Measurements from ENCODE around the gene GDPD3. TPM values are rescaled to one million over a fixed set of nuclear protein-coding genes. Genes with fewer than 3 reads are reported as not detected.

Gene GDPD3
- total RNA-seq, 1 donor: 0.31 TPM

DNA sequence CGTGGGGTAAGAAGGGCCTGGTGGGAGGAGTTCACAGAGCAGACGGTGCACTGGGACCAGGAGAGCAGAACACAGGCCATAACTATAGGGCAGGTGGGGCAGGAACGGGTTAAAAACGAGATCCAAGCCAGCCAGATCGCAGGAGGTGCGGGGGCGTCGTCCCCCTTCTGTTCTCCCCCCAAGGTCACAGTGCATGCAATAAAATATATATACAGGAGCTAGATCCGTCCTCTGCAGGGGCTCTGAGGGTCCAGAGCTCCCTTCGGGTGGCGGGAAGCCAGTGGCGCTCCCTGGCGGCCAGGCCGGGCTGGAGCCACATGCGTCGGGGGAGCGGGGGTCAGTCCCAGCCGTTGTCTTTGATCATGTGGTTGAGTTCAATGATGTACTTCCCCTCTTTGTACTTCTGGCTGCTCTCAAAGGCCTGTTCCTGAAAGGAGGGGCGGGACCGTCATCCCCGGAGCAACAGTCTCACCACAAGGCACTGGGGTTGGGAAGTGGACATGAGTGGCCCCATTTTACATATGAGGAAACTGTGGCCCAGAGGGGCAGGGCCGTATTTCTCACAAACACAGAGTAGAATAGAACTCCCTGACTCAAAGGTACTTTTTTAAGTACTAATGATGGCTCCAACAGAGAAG is 20.8 kb downstream of the GDPD3 start:
- Histone ChIP-seq H3K27me3 (ENCODE audit: insufficient read depth, low read length) (no peaks in the 10 kb centered on the region), H3K4me1 (ENCODE audit: insufficient read depth, low read length) (peaks cover 79% of the 10 kb centered on the region), H3K4me3 (ENCODE audit: low read length) (peak overlapping the region; percentile 37), H3K9me3 (ENCODE audit: low read depth, low read length) (peaks cover 9% of the 10 kb centered on the region)

DNA sequence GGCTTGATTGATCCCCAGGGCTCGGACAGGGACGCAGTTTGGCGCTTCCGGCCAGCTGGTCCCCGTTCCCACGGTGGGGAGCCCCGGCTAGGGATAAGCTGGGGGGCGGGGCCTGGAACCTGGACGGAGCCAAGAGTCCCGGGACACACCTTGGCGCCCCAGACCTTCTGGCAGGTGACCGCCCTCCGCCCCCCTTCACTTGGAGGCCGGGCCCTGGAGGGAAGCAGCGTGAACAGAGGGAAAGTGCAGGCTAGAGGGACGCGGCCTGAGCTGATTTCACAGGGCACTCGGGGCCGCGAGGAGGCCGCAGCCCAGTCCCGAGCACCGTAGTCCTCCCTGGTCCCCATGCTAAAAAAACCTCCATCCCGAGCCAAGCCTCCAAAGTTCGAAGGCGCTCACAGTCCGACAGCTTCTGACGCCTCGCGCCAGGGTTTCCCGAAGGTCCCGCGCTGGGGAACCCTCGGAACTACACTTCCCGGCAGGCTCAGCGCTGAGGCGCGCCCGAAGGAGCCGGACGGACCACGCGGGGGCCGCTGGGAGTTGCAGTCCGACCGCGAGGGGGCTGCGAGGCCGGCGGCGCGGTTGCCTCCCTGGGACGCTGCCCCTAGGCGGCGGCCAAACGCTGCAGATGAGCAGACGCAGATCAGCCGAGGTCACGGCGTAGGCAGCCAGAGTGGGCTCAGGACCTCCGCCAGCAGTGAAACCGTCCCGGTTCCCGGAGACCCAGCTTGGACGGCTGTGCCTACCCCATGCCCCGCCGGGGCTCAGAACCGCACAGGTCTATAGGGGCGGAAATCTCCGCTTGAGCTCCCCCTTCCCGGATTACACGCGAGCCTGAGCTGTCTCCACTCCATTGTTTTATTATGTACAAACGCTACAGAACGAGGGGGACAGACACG is 21.6 kb downstream of the GDPD3 start, which contains the start of gene TBX6:
Gene TBX6 (minus strand): TSS at position 451 of the 899 bp plus-strand sequence. CDS start 731 bp downstream, outside the sequence.
- no peaks in the 10 kb centered on the region for H3K27me3 ChIP-seq (ENCODE audit: insufficient read depth, low read length)
- peak within 1 kb of the TSS; percentile 37 for H3K4me3 ChIP-seq (ENCODE audit: low read length)
- peaks cover 2% of the 10 kb centered on the region for H3K9me3 ChIP-seq (ENCODE audit: low read depth, low read length)
- H3K4me1 ChIP-seq (ENCODE audit: insufficient read depth, low read length): peaks cover 86% of the 10 kb centered on the region

DNA sequence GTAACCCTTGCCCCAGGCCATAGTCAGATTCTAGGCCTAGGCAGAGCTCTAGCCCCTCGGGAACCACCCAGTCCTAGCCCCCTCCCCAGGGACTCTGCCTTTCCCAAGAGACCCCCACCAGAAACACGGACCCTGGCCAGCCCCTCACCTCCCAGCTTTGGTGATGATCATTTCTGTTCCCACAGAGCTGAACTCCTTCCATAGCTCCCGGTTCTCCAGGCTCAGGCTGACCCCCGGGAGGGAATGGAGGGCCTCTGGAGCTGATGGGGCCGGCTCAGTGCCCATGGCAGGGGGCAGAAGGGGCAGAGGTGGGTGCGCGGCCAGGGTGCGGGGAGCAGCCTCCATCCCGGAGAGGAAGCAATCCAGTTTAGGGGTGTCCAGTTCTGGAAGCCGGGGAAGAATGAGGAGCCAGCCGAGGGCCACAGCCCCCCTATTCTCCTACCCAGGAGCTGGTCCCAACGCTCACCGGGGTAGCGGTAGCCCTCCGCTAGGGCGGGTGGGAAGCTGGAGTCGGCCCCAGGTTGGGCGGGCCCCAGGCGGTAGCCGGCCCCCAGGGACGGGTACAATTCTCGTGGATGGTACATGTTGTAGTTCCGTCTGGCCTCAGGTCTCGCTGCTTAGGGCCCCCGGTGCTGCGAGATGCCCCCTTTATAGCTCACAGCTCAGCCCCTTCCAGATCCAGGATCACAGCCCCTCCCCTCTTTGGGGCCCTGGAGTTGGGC is 22.6 kb downstream of the GDPD3 start:
- H3K4me1 ChIP-seq (ENCODE audit: insufficient read depth, low read length): peaks cover 89% of the 10 kb centered on the region
- no peaks in the 10 kb centered on the region for H3K9me3 ChIP-seq (ENCODE audit: low read depth, low read length)
- H3K27me3 ChIP-seq (ENCODE audit: insufficient read depth, low read length): no peaks in the 10 kb centered on the region
- H3K4me3 ChIP-seq (ENCODE audit: low read length): no peak overlapping the region

DNA sequence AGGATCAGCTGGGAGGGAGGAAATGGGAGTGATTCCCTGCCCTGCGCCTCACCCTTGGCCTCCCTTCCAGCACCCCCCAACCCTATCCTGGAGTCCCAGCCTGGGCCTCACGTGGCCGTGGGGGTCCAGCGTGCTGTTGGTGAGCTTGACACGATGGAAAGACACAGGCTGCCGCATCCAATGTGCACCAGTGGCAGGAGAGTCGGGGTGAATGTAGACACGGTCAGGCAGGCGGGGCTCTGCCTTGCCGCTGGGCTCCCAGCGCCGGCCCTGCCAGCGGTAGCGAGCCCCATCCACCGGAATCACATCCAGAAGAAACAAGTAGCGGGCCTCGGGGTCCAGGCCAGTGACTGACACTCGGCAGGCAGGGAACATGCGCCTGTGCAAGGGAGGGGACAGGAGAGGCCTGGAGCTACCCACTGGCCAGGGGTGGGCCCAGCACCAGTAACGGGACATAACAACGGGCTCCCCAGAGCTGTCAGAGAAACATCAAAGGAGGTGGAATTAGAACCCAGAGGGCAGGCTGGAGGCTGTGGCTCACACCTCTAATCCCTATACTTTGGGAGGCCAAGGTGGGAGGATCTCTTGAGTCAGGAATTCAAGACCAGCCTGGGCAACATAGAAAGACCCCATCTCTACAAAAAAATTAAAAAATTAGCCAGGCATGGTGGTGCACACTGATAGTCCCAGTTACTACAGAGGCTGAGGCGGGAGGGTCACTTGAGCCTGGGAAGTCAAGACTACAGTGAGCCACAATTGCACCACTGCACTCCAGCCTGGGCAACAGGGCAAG is 24.3 kb downstream of the GDPD3 start:
- Histone ChIP-seq H3K9me3 (ENCODE audit: low read depth, low read length) (no peaks in the 10 kb centered on the region), H3K27me3 (ENCODE audit: insufficient read depth, low read length) (no peaks in the 10 kb centered on the region), H3K4me3 (ENCODE audit: low read length) (no peak overlapping the region), H3K4me1 (ENCODE audit: insufficient read depth, low read length) (peaks cover 73% of the 10 kb centered on the region)

DNA sequence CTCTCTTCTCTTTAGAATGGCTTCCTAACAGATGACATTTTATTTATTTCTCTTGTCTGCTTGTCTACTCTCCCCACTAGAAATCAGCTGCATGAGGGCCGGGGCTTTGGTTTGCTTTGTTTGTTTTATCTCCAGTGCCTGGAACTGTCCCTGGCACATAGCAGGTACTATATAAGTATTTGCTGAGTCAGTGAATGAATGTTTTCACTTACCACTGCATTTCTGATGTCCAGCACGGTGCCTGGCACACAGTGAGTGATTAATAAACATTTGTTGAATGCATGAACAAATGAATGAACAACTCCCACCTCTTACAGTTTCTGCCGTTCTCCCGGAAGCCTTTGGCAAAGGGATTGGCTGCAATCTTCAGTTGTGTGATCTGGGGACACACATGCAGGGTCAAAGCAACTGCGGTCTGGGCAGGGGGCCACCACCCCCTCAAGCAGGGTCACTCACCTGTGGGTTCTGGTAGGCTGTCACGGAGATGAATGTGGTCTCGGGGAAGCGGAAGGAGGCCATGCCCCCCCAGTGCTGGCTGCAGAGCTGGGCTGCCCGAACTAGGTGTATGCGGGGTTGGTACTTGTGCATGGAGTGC is 25.0 kb downstream of the GDPD3 start:
- Histone ChIP-seq H3K9me3 (ENCODE audit: low read depth, low read length) (no peaks in the 10 kb centered on the region), H3K27me3 (ENCODE audit: insufficient read depth, low read length) (no peaks in the 10 kb centered on the region), H3K4me3 (ENCODE audit: low read length) (no peak overlapping the region), H3K4me1 (ENCODE audit: insufficient read depth, low read length) (peaks cover 66% of the 10 kb centered on the region)

DNA sequence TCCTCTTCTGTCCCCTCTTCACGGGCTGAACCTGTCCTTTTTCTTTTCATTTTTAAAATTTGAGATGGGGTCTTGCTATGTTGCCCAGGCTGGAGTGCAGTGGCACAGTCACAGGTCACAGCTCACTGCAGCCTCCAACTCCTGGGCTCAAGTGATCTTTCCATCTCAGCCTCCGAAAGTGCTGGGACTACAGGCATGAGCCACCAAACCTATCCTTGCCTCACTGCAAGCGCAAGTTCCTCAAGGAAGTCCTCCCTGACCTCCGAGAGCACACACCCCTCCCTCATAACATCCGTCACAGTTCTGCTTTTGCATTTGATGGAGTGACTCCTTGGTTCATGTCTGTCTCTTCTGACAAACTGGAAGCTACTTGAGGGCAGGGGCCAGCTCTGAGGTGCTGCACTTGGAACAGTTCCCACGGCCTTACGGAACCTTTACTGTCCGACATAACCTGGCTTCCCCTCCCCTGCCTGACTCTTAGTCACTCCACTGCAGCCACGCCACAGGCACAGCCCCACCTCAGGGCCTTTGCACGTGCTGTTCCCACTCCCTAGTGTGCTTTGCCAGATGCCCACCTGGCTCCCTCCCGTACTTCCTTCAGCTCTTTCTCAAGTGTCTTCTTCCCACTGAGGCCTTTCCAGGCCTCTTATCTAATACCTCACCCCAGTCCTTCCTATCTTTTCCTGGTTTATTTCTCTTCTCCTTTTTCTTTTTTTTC is 26.0 kb downstream of the GDPD3 start:
- no peak overlapping the region for H3K4me3 ChIP-seq (ENCODE audit: low read length)
- peaks cover 56% of the 10 kb centered on the region for H3K4me1 ChIP-seq (ENCODE audit: insufficient read depth, low read length)
- no peaks in the 10 kb centered on the region for H3K27me3 ChIP-seq (ENCODE audit: insufficient read depth, low read length)
- H3K9me3 ChIP-seq (ENCODE audit: low read depth, low read length): no peaks in the 10 kb centered on the region

DNA sequence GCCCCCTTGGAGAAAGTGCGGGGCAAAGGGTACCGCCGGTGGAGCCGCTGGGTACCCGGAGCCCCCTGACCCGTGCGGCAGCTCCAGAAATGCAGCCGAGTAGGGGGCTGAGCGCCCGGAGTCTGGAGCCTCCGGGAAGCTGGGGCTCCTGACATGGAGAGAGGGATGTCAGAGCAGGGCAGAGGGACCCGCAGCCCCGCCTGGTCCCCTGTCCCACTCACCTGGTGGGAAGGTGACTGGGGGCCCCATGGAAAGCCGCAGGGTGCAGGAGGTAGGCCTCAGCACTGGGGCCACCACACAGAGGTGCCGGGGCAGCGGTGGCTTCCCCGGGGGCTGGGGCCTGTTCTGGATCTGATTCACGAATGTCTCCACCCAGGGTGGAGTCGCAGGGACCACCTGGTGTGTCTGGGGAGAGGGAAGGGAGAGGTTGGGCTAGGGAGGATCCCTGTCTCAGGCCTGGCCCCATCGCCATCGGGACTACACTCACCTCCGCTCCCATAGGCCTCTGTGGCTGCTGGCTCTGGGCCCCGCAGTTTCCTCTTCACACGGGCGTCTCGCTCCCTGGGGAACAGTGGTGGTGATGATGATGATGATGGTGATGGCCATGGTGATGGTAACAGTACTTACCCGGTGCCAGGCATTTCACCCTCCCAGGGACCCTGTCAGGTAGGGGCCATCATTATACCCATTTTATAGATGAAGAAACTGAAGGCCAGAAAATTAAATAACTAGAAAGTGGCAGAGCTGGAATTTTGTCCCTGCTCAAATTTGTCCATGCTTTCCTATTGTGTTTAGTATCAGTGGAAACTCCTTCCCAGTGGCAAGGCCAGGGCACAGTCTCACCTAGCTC is 26.8 kb downstream of the GDPD3 start:
- H3K4me1 ChIP-seq (ENCODE audit: insufficient read depth, low read length): peaks cover 50% of the 10 kb centered on the region
- no peaks in the 10 kb centered on the region for H3K27me3 ChIP-seq (ENCODE audit: insufficient read depth, low read length)
- no peak overlapping the region for H3K4me3 ChIP-seq (ENCODE audit: low read length)
- H3K9me3 ChIP-seq (ENCODE audit: low read depth, low read length): no peaks in the 10 kb centered on the region

DNA sequence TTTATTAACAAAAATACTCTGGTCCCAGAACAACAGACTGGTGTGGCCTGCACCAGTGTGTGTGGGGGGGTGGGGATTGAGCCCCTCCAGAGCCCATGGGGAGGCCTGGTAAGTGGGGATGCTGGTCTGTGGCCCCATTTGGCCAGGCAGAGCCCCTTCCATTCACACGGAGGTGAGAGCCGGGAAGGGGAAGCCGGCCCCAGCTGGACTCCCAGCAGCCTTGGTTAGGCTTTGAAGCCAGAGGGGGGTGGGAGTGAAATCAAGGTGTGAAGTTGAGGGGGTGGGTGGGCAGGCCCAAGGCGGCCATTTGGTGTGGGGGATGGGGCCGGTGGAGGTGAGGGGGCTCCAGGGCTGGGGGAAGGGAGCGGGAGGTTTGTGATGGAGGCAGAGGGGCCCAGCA is 27.5 kb downstream of the GDPD3 start:
- Histone ChIP-seq H3K4me1 (ENCODE audit: insufficient read depth, low read length) (peaks cover 43% of the 10 kb centered on the region), H3K4me3 (ENCODE audit: low read length) (no peak overlapping the region), H3K27me3 (ENCODE audit: insufficient read depth, low read length) (no peaks in the 10 kb centered on the region), H3K9me3 (ENCODE audit: low read depth, low read length) (no peaks in the 10 kb centered on the region)

DNA sequence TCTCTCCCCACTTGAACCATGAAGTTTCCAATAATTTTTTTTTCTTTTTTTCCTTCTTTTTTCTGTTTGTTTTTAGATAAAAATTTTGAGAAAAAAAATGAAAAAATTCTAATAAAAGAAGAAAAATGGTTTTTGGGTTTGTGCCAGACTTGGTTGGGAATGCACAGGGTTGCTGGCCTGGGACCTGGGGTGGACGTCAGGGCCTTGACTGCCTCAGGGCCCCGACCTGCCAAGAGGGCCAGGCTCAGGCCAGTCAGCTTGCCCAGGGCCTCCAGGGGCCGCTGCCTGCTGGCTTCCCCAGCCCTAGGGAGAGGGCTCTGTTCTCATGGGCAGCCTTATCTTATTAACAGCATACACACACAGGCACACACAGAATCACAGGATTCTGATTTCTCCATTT is 28.1 kb downstream of the GDPD3 start:
- H3K4me3 ChIP-seq (ENCODE audit: low read length): no peak overlapping the region
- peaks cover 37% of the 10 kb centered on the region for H3K4me1 ChIP-seq (ENCODE audit: insufficient read depth, low read length)
- H3K9me3 ChIP-seq (ENCODE audit: low read depth, low read length): no peaks in the 10 kb centered on the region
- H3K27me3 ChIP-seq (ENCODE audit: insufficient read depth, low read length): no peaks in the 10 kb centered on the region

DNA sequence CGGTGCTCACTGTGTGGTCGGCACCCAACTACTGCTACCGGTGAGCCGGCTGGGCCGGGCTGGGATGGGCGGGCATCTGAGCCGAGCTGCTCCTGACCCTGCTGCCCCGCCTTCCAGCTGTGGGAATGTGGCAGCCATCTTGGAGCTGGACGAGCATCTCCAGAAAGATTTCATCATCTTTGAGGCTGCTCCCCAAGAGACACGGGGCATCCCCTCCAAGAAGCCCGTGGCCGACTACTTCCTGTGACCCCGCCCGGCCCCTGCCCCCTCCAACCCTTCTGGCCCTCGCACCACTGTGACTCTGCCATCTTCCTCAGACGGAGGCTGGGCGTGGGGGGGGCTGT is 28.5 kb downstream of the GDPD3 start:
- H3K4me3 ChIP-seq (ENCODE audit: low read length): no peak overlapping the region
- H3K4me1 ChIP-seq (ENCODE audit: insufficient read depth, low read length): peaks cover 33% of the 10 kb centered on the region
- H3K9me3 ChIP-seq (ENCODE audit: low read depth, low read length): no peaks in the 10 kb centered on the region
- no peaks in the 10 kb centered on the region for H3K27me3 ChIP-seq (ENCODE audit: insufficient read depth, low read length)

DNA sequence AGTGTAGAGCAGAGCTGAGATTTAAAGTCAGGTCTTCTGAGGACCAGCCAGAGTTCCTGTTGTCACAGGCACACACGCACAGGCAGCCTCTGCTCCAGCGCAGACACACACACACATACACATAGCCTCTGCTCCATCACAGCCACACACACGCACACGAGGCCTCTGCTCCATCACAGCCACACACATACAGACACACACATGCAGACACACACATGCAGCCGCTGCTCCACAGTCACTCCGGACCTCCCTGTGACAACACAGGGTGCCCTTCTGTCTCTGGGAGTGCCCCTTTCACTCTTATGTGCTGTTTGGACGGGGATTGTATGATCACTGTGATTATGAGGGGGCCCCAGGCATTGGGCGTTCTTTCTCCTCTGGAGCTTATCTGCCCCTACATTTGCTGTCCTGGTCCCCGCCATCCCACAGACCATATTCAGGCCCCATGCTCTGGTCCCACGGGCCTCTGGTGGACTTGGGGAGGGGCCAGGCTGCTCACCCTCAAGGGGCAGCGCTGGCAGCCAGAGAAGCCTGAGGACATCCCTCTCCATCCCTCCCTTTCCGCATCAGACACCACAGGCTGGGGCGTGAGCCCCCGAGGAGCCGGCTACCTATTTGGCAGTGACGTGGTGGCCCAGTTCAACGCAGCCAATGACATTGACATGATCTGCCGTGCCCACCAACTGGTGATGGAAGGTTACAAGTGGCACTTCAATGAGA is 29.1 kb downstream of the GDPD3 start:
- Histone ChIP-seq H3K9me3 (ENCODE audit: low read depth, low read length) (no peaks in the 10 kb centered on the region), H3K4me1 (ENCODE audit: insufficient read depth, low read length) (peaks cover 27% of the 10 kb centered on the region), H3K27me3 (ENCODE audit: insufficient read depth, low read length) (no peaks in the 10 kb centered on the region), H3K4me3 (ENCODE audit: low read length) (no peak overlapping the region)

DNA sequence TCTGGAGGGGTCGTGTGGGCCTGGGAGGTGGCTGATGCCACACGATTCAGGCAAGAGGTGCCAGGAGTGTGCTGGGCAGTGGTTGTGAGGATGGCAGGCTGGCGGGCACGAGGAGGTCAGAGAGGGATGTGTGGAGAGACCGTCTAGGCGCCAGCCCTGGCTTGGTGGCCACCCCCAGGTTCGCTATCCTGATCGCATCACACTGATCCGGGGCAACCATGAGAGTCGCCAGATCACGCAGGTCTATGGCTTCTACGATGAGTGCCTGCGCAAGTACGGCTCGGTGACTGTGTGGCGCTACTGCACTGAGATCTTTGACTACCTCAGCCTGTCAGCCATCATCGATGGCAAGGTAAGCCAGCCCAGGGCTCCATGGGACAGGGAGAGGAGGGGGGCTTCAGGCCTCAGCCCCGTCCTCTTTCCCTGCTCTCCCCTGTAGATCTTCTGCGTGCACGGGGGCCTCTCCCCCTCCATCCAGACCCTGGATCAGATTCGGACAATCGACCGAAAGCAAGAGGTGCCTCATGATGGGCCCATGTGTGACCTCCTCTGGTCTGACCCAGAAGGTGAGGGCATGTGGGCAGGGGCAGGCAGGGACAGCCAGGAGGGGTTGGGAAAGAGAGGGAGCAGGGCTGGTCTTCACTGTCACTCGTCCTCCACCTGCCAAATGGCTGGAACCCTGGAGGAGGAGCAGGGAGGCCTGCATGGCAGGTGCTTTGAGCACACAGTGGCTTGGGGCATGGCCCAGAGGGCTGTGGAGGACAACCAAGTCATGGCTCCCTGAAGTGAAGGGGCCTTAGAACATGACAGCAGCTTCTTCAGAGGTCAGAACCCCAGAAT is 29.9 kb downstream of the GDPD3 start:
- no peaks in the 10 kb centered on the region for H3K27me3 ChIP-seq (ENCODE audit: insufficient read depth, low read length)
- H3K4me1 ChIP-seq (ENCODE audit: insufficient read depth, low read length): peaks cover 25% of the 10 kb centered on the region
- H3K4me3 ChIP-seq (ENCODE audit: low read length): no peak overlapping the region
- no peaks in the 10 kb centered on the region for H3K9me3 ChIP-seq (ENCODE audit: low read depth, low read length)

Measured in mononuclear cell (primary cell).